Coronary artery (tissue), 2 donors: ENCODE data around the gene THSD7A.

Source experiments
- DNase-seq: peaks from one replicate; pipeline ENCODE4 v3.0.0-alpha.2; 2017; ENCODE audit warnings: low spot score
- H3K27ac ChIP-seq, 2 donors: fragments of 200-600 bp; sonication (generic); one replicate each; pipeline ENCODE4 v1.5.1; 2016 to 2019
- H3K4me3 ChIP-seq: fragments of 200-600 bp; sonication (generic); 2 replicates; pipeline ENCODE4 v1.5.1; 2016; ENCODE audit warnings: mild to moderate bottlenecking, moderate library complexity
- TF ChIP-seq, protein P1 (sequence below): fragments of 200-600 bp; sonication (generic); IDR thresholded peaks from one replicate; pipeline ENCODE4 v1.5.1; 2019; ENCODE audit warnings: antibody characterized with exemption

THSD7A gene

GRCh38 chr7:11341285-11341944 is 490.6 kb downstream of the THSD7A start:
- TF ChIP-seq, protein P1, sequence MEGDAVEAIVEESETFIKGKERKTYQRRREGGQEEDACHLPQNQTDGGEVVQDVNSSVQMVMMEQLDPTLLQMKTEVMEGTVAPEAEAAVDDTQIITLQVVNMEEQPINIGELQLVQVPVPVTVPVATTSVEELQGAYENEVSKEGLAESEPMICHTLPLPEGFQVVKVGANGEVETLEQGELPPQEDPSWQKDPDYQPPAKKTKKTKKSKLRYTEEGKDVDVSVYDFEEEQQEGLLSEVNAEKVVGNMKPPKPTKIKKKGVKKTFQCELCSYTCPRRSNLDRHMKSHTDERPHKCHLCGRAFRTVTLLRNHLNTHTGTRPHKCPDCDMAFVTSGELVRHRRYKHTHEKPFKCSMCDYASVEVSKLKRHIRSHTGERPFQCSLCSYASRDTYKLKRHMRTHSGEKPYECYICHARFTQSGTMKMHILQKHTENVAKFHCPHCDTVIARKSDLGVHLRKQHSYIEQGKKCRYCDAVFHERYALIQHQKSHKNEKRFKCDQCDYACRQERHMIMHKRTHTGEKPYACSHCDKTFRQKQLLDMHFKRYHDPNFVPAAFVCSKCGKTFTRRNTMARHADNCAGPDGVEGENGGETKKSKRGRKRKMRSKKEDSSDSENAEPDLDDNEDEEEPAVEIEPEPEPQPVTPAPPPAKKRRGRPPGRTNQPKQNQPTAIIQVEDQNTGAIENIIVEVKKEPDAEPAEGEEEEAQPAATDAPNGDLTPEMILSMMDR = no peak

DNA sequence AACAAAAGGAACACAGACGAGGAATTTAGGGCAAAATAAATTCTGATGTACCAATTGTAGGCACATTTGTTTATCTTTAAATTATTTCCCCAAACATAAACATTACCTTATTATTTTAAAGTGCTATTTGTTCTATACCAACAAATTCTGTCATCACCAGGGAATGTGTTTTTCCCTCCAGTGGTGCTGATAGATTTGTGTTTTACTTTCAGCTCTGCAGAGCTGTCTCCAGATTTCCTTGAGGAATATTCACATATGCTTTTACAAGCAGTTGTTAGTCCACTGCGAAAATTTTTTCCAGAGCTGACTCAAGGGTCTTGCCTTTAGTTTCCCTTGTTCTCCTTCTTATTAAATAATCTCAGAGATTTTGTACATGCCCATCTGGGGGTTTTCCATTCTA is 495.6 kb downstream of the THSD7A start:
- no peak overlapping the region for H3K27ac ChIP-seq
- TF ChIP-seq, protein P1 = no peak
- no peak for DNase-seq
- no peak overlapping the region for H3K4me3 ChIP-seq

More at GRCh38 chr7:11341285-11341944, 490.6 kb downstream of the THSD7A start:
- no peak for DNase-seq
- Histone ChIP-seq H3K4me3 (no peak overlapping the region), H3K27ac (no peak overlapping the region)

DNA sequence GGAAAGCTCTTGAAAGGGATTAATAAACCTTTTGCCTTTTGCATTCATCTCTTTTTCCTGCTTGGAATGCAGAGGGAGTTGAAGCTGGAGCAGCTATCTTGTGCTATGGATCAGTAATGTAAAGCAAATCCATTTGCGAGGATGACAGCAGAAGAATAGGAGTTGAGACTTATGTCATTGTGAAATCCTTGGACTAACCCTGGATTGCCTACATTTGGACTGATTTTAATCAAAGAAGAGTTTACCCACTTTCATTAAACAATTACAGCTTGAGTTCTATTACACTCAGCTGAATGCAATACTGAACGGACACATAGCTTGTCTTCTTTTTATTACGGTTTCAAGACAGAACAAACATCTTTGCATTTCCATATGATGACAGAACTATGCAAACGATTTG is 496.1 kb downstream of the THSD7A start:
- TF ChIP-seq, protein P1 = no peak
- Histone ChIP-seq H3K27ac (no peak overlapping the region), H3K4me3 (no peak overlapping the region)
- no peak for DNase-seq

DNA sequence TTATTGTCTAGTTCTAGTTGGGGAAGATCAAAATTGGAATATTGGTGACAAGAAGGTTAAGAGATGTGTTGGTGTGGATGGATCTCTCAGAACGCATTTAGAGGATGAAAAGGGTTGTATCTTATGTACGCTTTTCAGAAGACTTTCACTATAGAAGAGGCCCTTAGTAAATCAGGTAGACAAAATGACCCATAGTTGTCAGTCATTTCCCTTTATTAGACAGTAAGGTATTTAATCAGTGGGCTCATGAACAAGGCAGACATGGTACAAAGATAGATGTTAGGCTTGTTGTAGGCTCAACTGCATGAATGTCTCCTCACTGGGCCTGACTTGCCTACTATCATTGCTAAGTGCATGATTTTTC is 499.2 kb downstream of the THSD7A start:
- no peak overlapping the region for H3K4me3 ChIP-seq
- no peak overlapping the region for H3K27ac ChIP-seq
- DNase-seq = no peak
- TF ChIP-seq, protein P1 = no peak

- no peak overlapping the region for H3K27ac ChIP-seq
- TF ChIP-seq, protein P1 = no peak
Observed at GRCh38 chr7:11332186-11332864, 499.7 kb downstream of the THSD7A start.

GRCh38 chr7:11331128-11332102 is 500.6 kb downstream of the THSD7A start:
- Histone ChIP-seq H3K4me3 (no peak overlapping the region), H3K27ac (no peak overlapping the region)
- TF ChIP-seq, protein P1 = no peak
- DNase-seq = no peak

More at GRCh38 chr7:11332186-11332864, 499.7 kb downstream of the THSD7A start:
- H3K4me3 ChIP-seq = no peak overlapping the region
- DNase-seq = no peak
